GM19463 (cell line): Measurements from ENCODE around the gene SLC29A1.

Source experiments
- ATAC-seq: cut with Tn5 transposase; IDR thresholded peaks from one replicate; pipeline ENCODE4 v1.9.1; 2021; ENCODE audit warnings: mild to moderate bottlenecking, moderate library complexity; ENCODE audit not compliant: unreplicated experiment

Gene SLC29A1

GRCh38 chr6:44277763-44278162 lies 54.4 kb downstream of the SLC29A1 start:
- no peak for ATAC-seq

- ATAC-seq, result no peak
Observed at GRCh38 chr6:44278315-44278714, 54.9 kb downstream of the SLC29A1 start.

- no peak for ATAC-seq
Observed at GRCh38 chr6:44278774-44279697, 55.6 kb downstream of the SLC29A1 start.
